K562 (cell line): ENCODE results near the gene AMELY. TPM values are rescaled to one million over a fixed set of nuclear protein-coding genes. Genes with fewer than 3 reads are reported as not detected.

Experiments used
- ATAC-seq: fragments of 200-7000 bp; cut with Tn5 transposase; 3 replicates; pipeline ENCODE4 v1.9.1; 2020; ENCODE audit warnings: moderate library complexity
- BruUV-seq: library from RNA; stranded (reverse); fragments of 400-500 nt; replicated peaks from 2 replicates; lab custom pipeline; 2021; lab: Mats Ljungman, UMichigan
- CTCF ChIA-PET: fragments of 300-600 bp; formaldehyde crosslinking; extraction: SDS; loops from one replicate; lab custom pipeline; 2021; ENCODE audit warnings: low intra/inter-chr PET ratio; lab: Yijun Ruan, JAX
- POLR2A ChIA-PET: fragments of 300-600, 350-650 bp; sonication (Branson Sonifier 250); formaldehyde crosslinking; extraction: SDS; loops from one replicate; lab custom pipeline; 2021; ENCODE audit warnings: antibody characterized with exemption, inconsistent platforms; lab: Yijun Ruan, JAX
- DNase-seq, 4 experiments: peaks; one replicate each; pipeline versions ENCODE4 v3.0.0 to v3.0.0-alpha.2; 2011 to 2018; ENCODE audit warnings: low spot score in 3 of 4, mixed read lengths in 3 of 4; ENCODE audit errors: extremely low read depth in 1 of 4
- FAIRE-seq: peaks from 2 replicates; lab custom pipeline; 2011; peaks lifted over from hg19 to GRCh38; lab: Jason Lieb, UNC
- H2AFZ ChIP-seq: 2 replicates; pipeline ENCODE4 v1.6.0; 2011; ENCODE audit warnings: low read depth, low read length, control low read depth, inconsistent platforms
- H3K27ac ChIP-seq: fragments of 200-600 bp; 3 replicates; pipeline ENCODE4 v1.8.0; 2011; ENCODE audit warnings: low read depth, mild to moderate bottlenecking, control low read depth, inconsistent platforms, low read length, moderate library complexity, mixed read lengths; ENCODE audit errors: extremely low read depth
- H3K27me3 ChIP-seq, 2 experiments: fragments of 300-600 bp in 1 of 2; 2 replicates in 1 of 2; 3 replicates in 1 of 2; pipeline versions ENCODE4 v1.6.0 to v1.8.0; 2011; ENCODE audit warnings: inconsistent platforms in 2 of 2, low read length in 2 of 2, mild to moderate bottlenecking in 1 of 2, mixed read lengths in 1 of 2, moderate library complexity in 1 of 2; ENCODE audit not compliant: control insufficient read depth in 2 of 2, insufficient read depth in 2 of 2
- H3K36me3 ChIP-seq: fragments of 300-600 bp; 3 replicates; pipeline ENCODE4 v1.8.0; 2011; ENCODE audit warnings: mild to moderate bottlenecking, low read length, inconsistent platforms; ENCODE audit not compliant: control insufficient read depth, insufficient read depth
- H3K4me1 ChIP-seq, 2 experiments: fragments of 200-600 bp in 1 of 2; replicated peaks in 1 of 2; 2 replicates in 1 of 2; 3 replicates in 1 of 2; pipeline versions ENCODE4 v1.5.1 to v1.8.0; 2011; ENCODE audit warnings: inconsistent platforms in 2 of 2, low read length in 2 of 2, mild to moderate bottlenecking in 1 of 2, mixed read lengths in 1 of 2, moderate library complexity in 1 of 2; ENCODE audit not compliant: control insufficient read depth in 2 of 2, insufficient read depth in 2 of 2
- H3K4me2 ChIP-seq: 2 replicates; pipeline ENCODE4 v1.6.1; 2011; ENCODE audit warnings: low read length, control low read depth, inconsistent platforms, mixed read lengths; ENCODE audit not compliant: insufficient read depth
- H3K4me3 ChIP-seq: fragments of 200-600 bp; sonication (generic), shearing (Covaris generic); 2 replicates; pipeline ENCODE4 v1.5.1; 2016; ENCODE audit warnings: control low read depth, inconsistent platforms
- H3K79me2 ChIP-seq: fragments of 200-600 bp; 3 replicates; pipeline ENCODE4 v1.8.0; 2011; ENCODE audit warnings: low read length, inconsistent platforms; ENCODE audit not compliant: control insufficient read depth, insufficient read depth
- H3K9ac ChIP-seq, 2 experiments: 2 replicates each; pipeline versions ENCODE4 v1.6.0 to v1.6.1; 2011; ENCODE audit warnings: low read depth in 2 of 2, low read length in 2 of 2, control low read depth in 1 of 2, inconsistent platforms in 1 of 2, mild to moderate bottlenecking in 1 of 2, mixed read lengths in 1 of 2; ENCODE audit not compliant: insufficient read depth in 1 of 2
- H3K9me1 ChIP-seq: one replicate; pipeline ENCODE4 v1.6.0; 2011; ENCODE audit warnings: inconsistent platforms, mild to moderate bottlenecking, low read length, moderate library complexity; ENCODE audit not compliant: control insufficient read depth, insufficient read depth
- H3K9me3 ChIP-seq: replicated peaks from 2 replicates; pipeline ENCODE4 v1.5.1; 2011; ENCODE audit warnings: low read depth, low read length, inconsistent platforms; ENCODE audit not compliant: control insufficient read depth, insufficient read depth
- H4K20me1 ChIP-seq: replicated peaks from 2 replicates; pipeline ENCODE4 v1.6.1; 2011; ENCODE audit warnings: low read length, inconsistent platforms, mixed read lengths; ENCODE audit not compliant: control insufficient read depth, insufficient read depth
- CEBPB ChIP-seq: fragments of 450-650 bp; IDR thresholded peaks from 2 replicates; pipeline ENCODE4 v1.6.1; 2016; ENCODE audit warnings: missing genetic modification characterization, missing compliant biosample characterization
- HDAC1 ChIP-seq, 2 experiments: fragments of 450-650 bp; IDR thresholded peaks; 2 replicates each; pipeline ENCODE4 v1.6.1; 2016 to 2017; ENCODE audit warnings: inconsistent platforms in 1 of 2, mild to moderate bottlenecking in 1 of 2, moderate library complexity in 1 of 2
- HDAC6 ChIP-seq: IDR thresholded peaks from 2 replicates; pipeline ENCODE4 v1.6.1; 2012; ENCODE audit warnings: low read depth, mild to moderate bottlenecking, control low read depth, inconsistent platforms, low read length, moderate library complexity
- HNRNPL ChIP-seq: fragments of 200-400 bp; formaldehyde crosslinking; IDR thresholded peaks from 2 replicates; pipeline ENCODE4 v1.6.1; 2017; ENCODE audit warnings: low read depth, mild to moderate bottlenecking, low read length
- MED1 ChIP-seq: sonication (generic); formaldehyde crosslinking; IDR thresholded peaks from 2 replicates; pipeline ENCODE4 v1.8.1; 2023; ENCODE audit warnings: missing genetic modification reagents, borderline replicate concordance
- RFX7 ChIP-seq: fragments of 250-450 bp; sonication (Bioruptor Pico); IDR thresholded peaks from 2 replicates; pipeline ENCODE4 v1.5.1; 2021; ENCODE audit warnings: mild to moderate bottlenecking
- ZBED1 ChIP-seq: IDR thresholded peaks from 2 replicates; pipeline ENCODE4 v1.6.1; 2014
- ZBTB7A ChIP-seq: IDR thresholded peaks from 2 replicates; pipeline ENCODE4 v1.6.1; 2011; ENCODE audit warnings: low read depth, mild to moderate bottlenecking, low read length, moderate library complexity, borderline replicate concordance; ENCODE audit not compliant: control insufficient read depth
- ZEB2 ChIP-seq: fragments of 450-650 bp; IDR thresholded peaks from 2 replicates; pipeline ENCODE4 v1.6.1; 2016
- ZKSCAN1 ChIP-seq: fragments of 150-350 bp; IDR thresholded peaks from 2 replicates; pipeline ENCODE4 v1.6.1; 2016; ENCODE audit warnings: low read depth, low read length
- ZNF140 ChIP-seq: fragments of 250-450 bp; sonication (Bioruptor Pico); IDR thresholded peaks from 2 replicates; pipeline ENCODE4 v1.8.0; 2021; ENCODE audit warnings: moderate library complexity, mild to moderate bottlenecking, inconsistent platforms
- ZNF146 ChIP-seq: IDR thresholded peaks from one replicate; pipeline ENCODE4 v1.6.1; 2018; ENCODE audit warnings: missing compliant biosample characterization; ENCODE audit not compliant: unreplicated experiment
- ZNF551 ChIP-seq: fragments of 250-450 bp; sonication (Bioruptor Pico); IDR thresholded peaks from 2 replicates; pipeline ENCODE4 v1.5.0; 2021; ENCODE audit warnings: mild to moderate bottlenecking, moderate library complexity
- ZNF584 ChIP-seq: fragments of 200-800 bp; sonication (Bioruptor generic); IDR thresholded peaks from 2 replicates; pipeline ENCODE4 v1.6.1; 2016; ENCODE audit warnings: low read depth, mild to moderate bottlenecking, missing genetic modification characterization, missing compliant biosample characterization
- ZNF75A ChIP-seq: fragments of 450-650 bp; formaldehyde crosslinking; IDR thresholded peaks from 2 replicates; pipeline ENCODE4 v1.4.0; 2020; ENCODE audit warnings: mild to moderate bottlenecking
- WGBS: fragments of 100-300 bp; shearing (Covaris generic); methylation state at CpG from one replicate; pipeline ENCODE4 v1.1.6; 2016; ENCODE audit warnings: low coverage, mixed read lengths; ENCODE audit not compliant: insufficient coverage; ENCODE audit errors: missing lambda C conversion rate; 5-methylcytosine and 5-hydroxymethylcytosine counted together
- in situ Hi-C: fragments of 300-500 bp; cut with MboI; formaldehyde crosslinking; loops from 4 replicates; pipeline ENCODE4 v1.15.0; 2018; ENCODE audit warnings: inconsistent platforms, mixed read lengths
- intact Hi-C: fragments of 100-400 bp; cut with micrococcal nuclease; formaldehyde crosslinking; loops from 2 replicates; pipeline ENCODE4 v1.14.2; 2022
- polyA plus RNA-seq, 8 experiments: library from polyadenylated mRNA; depleted of rRNA in 4 of 8; stranded (reverse) in 5 of 8; unstranded in 3 of 8; fragments of >200 nt; fragmentation: Nextera tagmentation in 2 of 8; fragmentation: Illumina TruSeq in 1 of 8; extraction: Ambion mirVana in 2 of 8; extraction: Trizol in 1 of 8; gene quantifications; 2 replicates each; pipeline versions ENCODE4 v1.2.1 to v1.2.3, GENCODE V29; 2011 to 2014; ENCODE audit warnings: inconsistent platforms in 1 of 8, missing spikeins in 1 of 8
- total RNA-seq, 7 experiments: library from RNA; depleted of rRNA in 6 of 7; stranded (reverse); fragments of >200 nt in 6 of 7; fragmentation: Illumina TruSeq in 2 of 7; extraction: Trizol in 2 of 7; gene quantifications; 2 replicates each; pipeline versions ENCODE4 v1.2.1 to v1.2.3, GENCODE V29; 2011 to 2021; ENCODE audit warnings: low replicate concordance in 1 of 7
- TF ChIP-seq, protein P1 (sequence below), 3 experiments: fragments of 200-800 bp in 1 of 3; fragments of 250-450 bp in 1 of 3; fragments of 450-650 bp in 1 of 3; sonication (Bioruptor Pico) in 1 of 3; sonication (Bioruptor generic) in 1 of 3; formaldehyde crosslinking in 1 of 3; IDR thresholded peaks; 2 replicates each; pipeline versions ENCODE4 v1.6.1 to v1.8.0; 2016 to 2022; ENCODE audit warnings: mild to moderate bottlenecking in 2 of 3, missing genetic modification characterization in 2 of 3, missing compliant biosample characterization in 1 of 3, moderate library complexity in 1 of 3

AMELY gene
- total and polyA plus RNA-seq, 9 of the 15 experiments (the other 6 are each of a cell fraction or from before 2014, with no cell fraction given): not detected

DNA sequence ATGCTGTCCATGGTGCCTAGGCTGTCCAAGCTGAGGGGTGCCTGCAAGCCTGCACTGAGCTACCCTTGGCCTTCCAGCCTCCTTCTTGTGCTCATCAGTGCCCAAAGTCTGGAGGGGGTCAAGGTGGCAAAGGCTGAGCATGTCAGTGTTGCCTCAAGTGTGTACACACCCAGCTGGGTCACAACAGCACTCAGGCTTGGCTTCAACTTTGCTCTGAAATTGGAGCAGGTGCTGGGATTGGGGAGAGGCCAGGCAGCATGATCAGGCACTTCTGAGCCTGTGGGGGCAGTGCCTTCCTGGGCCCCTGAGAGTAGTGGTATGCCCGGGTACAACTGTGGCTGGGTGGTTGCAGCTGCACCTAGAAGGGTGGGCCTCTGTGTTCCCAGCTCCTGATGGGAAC lies 17.7 kb upstream of the AMELY start:
- no peak for TF ChIP-seq ZEB2
- TF ChIP-seq CEBPB (tag): no peak
- TF ChIP-seq ZNF551 (CRISPR knock-in tag): no peak
- TF ChIP-seq HDAC6: no peak
- no peak for TF ChIP-seq ZBED1
- TF ChIP-seq HDAC1 (IDR thresholded peaks at IDR 0.05): no peak
- TF ChIP-seq, protein P1, sequence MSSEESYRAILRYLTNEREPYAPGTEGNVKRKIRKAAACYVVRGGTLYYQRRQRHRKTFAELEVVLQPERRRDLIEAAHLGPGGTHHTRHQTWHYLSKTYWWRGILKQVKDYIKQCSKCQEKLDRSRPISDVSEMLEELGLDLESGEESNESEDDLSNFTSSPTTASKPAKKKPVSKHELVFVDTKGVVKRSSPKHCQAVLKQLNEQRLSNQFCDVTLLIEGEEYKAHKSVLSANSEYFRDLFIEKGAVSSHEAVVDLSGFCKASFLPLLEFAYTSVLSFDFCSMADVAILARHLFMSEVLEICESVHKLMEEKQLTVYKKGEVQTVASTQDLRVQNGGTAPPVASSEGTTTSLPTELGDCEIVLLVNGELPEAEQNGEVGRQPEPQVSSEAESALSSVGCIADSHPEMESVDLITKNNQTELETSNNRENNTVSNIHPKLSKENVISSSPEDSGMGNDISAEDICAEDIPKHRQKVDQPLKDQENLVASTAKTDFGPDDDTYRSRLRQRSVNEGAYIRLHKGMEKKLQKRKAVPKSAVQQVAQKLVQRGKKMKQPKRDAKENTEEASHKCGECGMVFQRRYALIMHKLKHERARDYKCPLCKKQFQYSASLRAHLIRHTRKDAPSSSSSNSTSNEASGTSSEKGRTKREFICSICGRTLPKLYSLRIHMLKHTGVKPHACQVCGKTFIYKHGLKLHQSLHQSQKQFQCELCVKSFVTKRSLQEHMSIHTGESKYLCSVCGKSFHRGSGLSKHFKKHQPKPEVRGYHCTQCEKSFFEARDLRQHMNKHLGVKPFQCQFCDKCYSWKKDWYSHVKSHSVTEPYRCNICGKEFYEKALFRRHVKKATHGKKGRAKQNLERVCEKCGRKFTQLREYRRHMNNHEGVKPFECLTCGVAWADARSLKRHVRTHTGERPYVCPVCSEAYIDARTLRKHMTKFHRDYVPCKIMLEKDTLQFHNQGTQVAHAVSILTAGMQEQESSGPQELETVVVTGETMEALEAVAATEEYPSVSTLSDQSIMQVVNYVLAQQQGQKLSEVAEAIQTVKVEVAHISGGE (CRISPR knock-in tag; IDR thresholded peaks at IDR 0.05): no peak
- no peak for TF ChIP-seq RFX7
- TF ChIP-seq ZNF584 (CRISPR knock-in tag): no peak
- no peak for TF ChIP-seq MED1 (CRISPR knock-in tag)
- no peak for TF ChIP-seq HNRNPL
- no peak for TF ChIP-seq ZBTB7A
- no peak for TF ChIP-seq ZNF140 (CRISPR knock-in tag)
- TF ChIP-seq ZKSCAN1: no peak
- TF ChIP-seq ZNF75A (CRISPR knock-in tag): no peak
- TF ChIP-seq ZNF146 (CRISPR knock-in tag): no peak
- no peak for ATAC-seq
- DNase-seq: no peak
- Histone ChIP-seq H3K9ac (no peak overlapping the region), H3K9me1 (no peaks in the 10 kb centered on the region), H3K27me3 (no peaks in the 10 kb centered on the region), H3K4me2 (no peak overlapping the region), H2AFZ (no peak overlapping the region), H3K4me1 (no peaks in the 10 kb centered on the region), H3K9me3 (no peaks in the 10 kb centered on the region), H3K36me3 (no peaks in the 10 kb centered on the region), H3K4me3 (no peak overlapping the region), H3K27ac (no peak overlapping the region), H3K79me2 (no peaks in the 10 kb centered on the region), H4K20me1 (no peaks in the 10 kb centered on the region)
- ChIA-PET CTCF (no interaction called here), POLR2A (no interaction called here)
- intact Hi-C loops: no loop called here
- no peak for FAIRE-seq
- no CpG with 5 or more reads among the region's 1 CpG for WGBS
- BruUV-seq: no TSS peak
- in situ Hi-C loops: no loop called here
